ENCODE results near the gene PCDH15. TPM values are rescaled to one million over a fixed set of nuclear protein-coding genes. Genes with fewer than 3 reads are reported as not detected.

Gene PCDH15
- total and polyA plus RNA-seq, 2 of the 4 experiments (the other 2 are of a cell fraction), result not detected

DNA sequence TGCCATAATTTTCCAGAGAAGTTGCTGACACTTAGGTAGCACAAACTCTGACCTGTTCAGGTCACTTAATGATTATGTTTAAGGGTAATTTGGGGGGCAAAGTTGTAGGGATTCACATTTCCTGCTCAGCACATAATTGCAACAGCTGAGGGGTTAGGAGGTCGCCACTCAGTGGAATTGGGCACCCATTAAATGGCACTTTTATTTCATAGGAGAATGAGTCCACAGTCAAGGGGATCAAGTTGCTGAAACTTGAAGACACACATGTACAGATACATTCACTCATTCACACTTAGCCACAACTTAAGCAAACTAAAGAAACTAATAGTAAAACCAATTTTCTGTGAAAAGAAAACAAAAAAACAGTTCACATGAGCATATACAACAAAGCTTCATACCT, 1.5 kb downstream of the PCDH15 start:
- dilution Hi-C loops (cut with HindIII; ENCODE audit: low sequenced_read_pairs, unreplicated experiment), result no loop called here
- Histone ChIP-seq H2BK5ac (ENCODE audit: low read depth, low read length, poor library complexity, severe bottlenecking) (no peak overlapping the region), H3K79me1 (ENCODE audit: low read depth in 1 of 2, low read length in 2 of 2) (no peaks in the 10 kb centered on the region), H4K20me1 (ENCODE audit: insufficient read depth, low read length) (no peaks in the 10 kb centered on the region), H3K23ac (ENCODE audit: low read depth, low read length) (no peak overlapping the region), H3K27me3 (ENCODE audit: control insufficient read depth, insufficient read depth, low read length) (no peaks in the 10 kb centered on the region), H4K5ac (ENCODE audit: low read depth, low read length) (no peak overlapping the region), H2AK9ac (replicated peaks; ENCODE audit: low read depth, low read length, poor library complexity) (no peak overlapping the region), H3K9ac (ENCODE audit: low read depth, low read length) (no peak overlapping the region), H4K91ac (ENCODE audit: insufficient read depth, low read depth, low read length) (no peak overlapping the region), H2BK20ac (ENCODE audit: low read depth, low read length) (no peak overlapping the region), H2BK15ac (ENCODE audit: low read depth, low read length) (no peak overlapping the region), H2AFZ (replicated peaks; ENCODE audit: low read length, poor library complexity) (no peak overlapping the region), H3K9me3 (ENCODE audit: control insufficient read depth, insufficient read depth, low read length) (no peaks in the 10 kb centered on the region), H3K36me3 (ENCODE audit: control insufficient read depth, insufficient read depth, low read length) (no peaks in the 10 kb centered on the region), H3K4me1 (ENCODE audit: control insufficient read depth, insufficient read depth, low read length) (no peaks in the 10 kb centered on the region), H3K14ac (replicated peaks; ENCODE audit: low read depth, low read length) (no peak overlapping the region), H3K27ac (ENCODE audit: insufficient read depth, low read length) (no peak overlapping the region), H3K56ac (ENCODE audit: extremely low read depth, insufficient read depth, low read length) (no peak overlapping the region), H3K4ac (ENCODE audit: low read depth, low read length) (no peak overlapping the region), H3K4me3 (ENCODE audit: insufficient read depth, low read depth, low read length) (no peak overlapping the region), H2AK5ac (ENCODE audit: low read depth, low read length) (no peak overlapping the region), H3K18ac (ENCODE audit: low read depth, low read length) (no peak overlapping the region), H3K4me2 (ENCODE audit: low read depth, low read length) (no peak overlapping the region), H2BK120ac (ENCODE audit: low read depth, low read length) (no peak overlapping the region), H4K8ac (ENCODE audit: low read depth in 2 of 2, low read length in 2 of 2) (no peak overlapping the region), H3K9me1 (ENCODE audit: insufficient read depth, low read length) (no peaks in the 10 kb centered on the region)
- in situ Hi-C loops (cut with MboI; ENCODE audit: low sequenced_read_pairs), result no loop called here
- BruUV-seq (replicated peaks), result no TSS peak
- ATAC-seq (ENCODE audit: low read depth), result no peak
- TF ChIP-seq NFE2L2 (IDR thresholded peaks at IDR 0.05; ENCODE audit: low read depth, low read length) (no peak), CHD1 (IDR thresholded peaks at IDR 0.05; ENCODE audit: low read depth, low read length) (no peak), CEBPB (IDR thresholded peaks at IDR 0.05; ENCODE audit: low read depth, low read length) (no peak), MXI1 (IDR thresholded peaks at IDR 0.05; ENCODE audit: borderline replicate concordance, low read depth, low read length) (no peak), POLR2A (IDR thresholded peaks at IDR 0.05; ENCODE audit: low read depth, low read length) (no peak), SMC3 (IDR thresholded peaks at IDR 0.05; ENCODE audit: low read depth, low read length) (no peak), MAFK (IDR thresholded peaks at IDR 0.05; ENCODE audit: low read depth, low read length) (no peak)
- TF ChIP-seq, protein P1, sequence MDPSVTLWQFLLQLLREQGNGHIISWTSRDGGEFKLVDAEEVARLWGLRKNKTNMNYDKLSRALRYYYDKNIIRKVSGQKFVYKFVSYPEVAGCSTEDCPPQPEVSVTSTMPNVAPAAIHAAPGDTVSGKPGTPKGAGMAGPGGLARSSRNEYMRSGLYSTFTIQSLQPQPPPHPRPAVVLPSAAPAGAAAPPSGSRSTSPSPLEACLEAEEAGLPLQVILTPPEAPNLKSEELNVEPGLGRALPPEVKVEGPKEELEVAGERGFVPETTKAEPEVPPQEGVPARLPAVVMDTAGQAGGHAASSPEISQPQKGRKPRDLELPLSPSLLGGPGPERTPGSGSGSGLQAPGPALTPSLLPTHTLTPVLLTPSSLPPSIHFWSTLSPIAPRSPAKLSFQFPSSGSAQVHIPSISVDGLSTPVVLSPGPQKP (IDR thresholded peaks at IDR 0.05; ENCODE audit: borderline replicate concordance, low read depth, low read length), result no peak
- TF ChIP-seq, protein P2, sequence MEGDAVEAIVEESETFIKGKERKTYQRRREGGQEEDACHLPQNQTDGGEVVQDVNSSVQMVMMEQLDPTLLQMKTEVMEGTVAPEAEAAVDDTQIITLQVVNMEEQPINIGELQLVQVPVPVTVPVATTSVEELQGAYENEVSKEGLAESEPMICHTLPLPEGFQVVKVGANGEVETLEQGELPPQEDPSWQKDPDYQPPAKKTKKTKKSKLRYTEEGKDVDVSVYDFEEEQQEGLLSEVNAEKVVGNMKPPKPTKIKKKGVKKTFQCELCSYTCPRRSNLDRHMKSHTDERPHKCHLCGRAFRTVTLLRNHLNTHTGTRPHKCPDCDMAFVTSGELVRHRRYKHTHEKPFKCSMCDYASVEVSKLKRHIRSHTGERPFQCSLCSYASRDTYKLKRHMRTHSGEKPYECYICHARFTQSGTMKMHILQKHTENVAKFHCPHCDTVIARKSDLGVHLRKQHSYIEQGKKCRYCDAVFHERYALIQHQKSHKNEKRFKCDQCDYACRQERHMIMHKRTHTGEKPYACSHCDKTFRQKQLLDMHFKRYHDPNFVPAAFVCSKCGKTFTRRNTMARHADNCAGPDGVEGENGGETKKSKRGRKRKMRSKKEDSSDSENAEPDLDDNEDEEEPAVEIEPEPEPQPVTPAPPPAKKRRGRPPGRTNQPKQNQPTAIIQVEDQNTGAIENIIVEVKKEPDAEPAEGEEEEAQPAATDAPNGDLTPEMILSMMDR (conservative IDR thresholded peaks at IDR 0.05; ENCODE audit: low read depth, low read length), result no peak
- ChIA-PET CTCF (no interaction called here), POLR2A (ENCODE audit: unreplicated experiment) (no interaction called here)
- WGBS, 2 experiments (ENCODE audit: extremely low coverage in 2 of 2, insufficient read length in 1 of 2), result no CpG with 5 or more reads among the region's 1 CpG
- no peak for DNase-seq
- intact Hi-C loops (cut with micrococcal nuclease), result no loop called here

Data from IMR-90 (cell line).